CD14-positive monocyte (primary cell): Measurements from ENCODE around the gene COX5A. TPM values are rescaled to one million over a fixed set of nuclear protein-coding genes. Genes with fewer than 3 reads are reported as not detected.

Source experiments
- DNase-seq, 3 donors: peaks; one replicate each; pipeline ENCODE4 v3.0.0-alpha.2; 2011 to 2022
- H2AFZ ChIP-seq: 2 replicates; pipeline ENCODE4 v1.6.0; 2012; ENCODE audit warnings: mild to moderate bottlenecking, low read depth, low read length, inconsistent platforms; ENCODE audit not compliant: insufficient read depth, poor library complexity, severe bottlenecking
- H3K27ac ChIP-seq, 2 donors: 1 replicate in 1 of 2; 2 replicates in 1 of 2; pipeline ENCODE4 v1.5.1; 2012 to 2013; ENCODE audit warnings: low read length in 2 of 2, control low read depth in 1 of 2, inconsistent platforms in 1 of 2, low read depth in 1 of 2, mild to moderate bottlenecking in 1 of 2
- H3K27me3 ChIP-seq, 2 donors: one replicate each; pipeline versions ENCODE4 v1.6.0 to v1.6.1; 2011 to 2013; ENCODE audit warnings: low read length in 2 of 2; ENCODE audit not compliant: control insufficient read depth in 2 of 2, insufficient read depth in 2 of 2
- H3K36me3 ChIP-seq, 2 donors: replicated peaks in 1 of 2; 1 replicate in 1 of 2; 2 replicates in 1 of 2; pipeline versions ENCODE4 v1.5.1 to v1.6.1; 2012 to 2013; ENCODE audit warnings: low read length in 2 of 2, control low read depth in 1 of 2, inconsistent platforms in 1 of 2, mild to moderate bottlenecking in 1 of 2; ENCODE audit not compliant: insufficient read depth in 2 of 2, control insufficient read depth in 1 of 2
- H3K4me1 ChIP-seq, 2 donors: 1 replicate in 1 of 2; 2 replicates in 1 of 2; pipeline versions ENCODE4 v1.5.1 to v1.6.1; 2012 to 2013; ENCODE audit warnings: low read length in 2 of 2, control low read depth in 1 of 2, inconsistent platforms in 1 of 2, mild to moderate bottlenecking in 1 of 2, moderate library complexity in 1 of 2; ENCODE audit not compliant: insufficient read depth in 2 of 2, control insufficient read depth in 1 of 2
- H3K4me2 ChIP-seq: replicated peaks from 2 replicates; pipeline ENCODE3; 2012; ENCODE audit warnings: low read length, moderate library complexity, mild to moderate bottlenecking; ENCODE audit not compliant: poor library complexity, severe bottlenecking; ENCODE audit errors: extremely low read depth
- H3K4me3 ChIP-seq, 3 experiments: fragments of 200-600 bp in 1 of 3; sonication (generic) in 1 of 3; replicated peaks in 1 of 3; 1 replicate in 2 of 3; 2 replicates in 1 of 3; pipeline ENCODE4 v1.5.1; 2011 to 2013; ENCODE audit warnings: low read length in 3 of 3, mild to moderate bottlenecking in 3 of 3, control low read depth in 2 of 3, low read depth in 2 of 3, inconsistent platforms in 1 of 3, moderate library complexity in 1 of 3
- H3K79me2 ChIP-seq: 2 replicates; pipeline ENCODE4 v1.6.0; 2012; ENCODE audit warnings: mild to moderate bottlenecking, control low read depth, inconsistent platforms, low read length, moderate library complexity; ENCODE audit not compliant: insufficient read depth
- H3K9ac ChIP-seq: 2 replicates; pipeline ENCODE4 v1.6.0; 2017; ENCODE audit warnings: low read length, mild to moderate bottlenecking; ENCODE audit not compliant: insufficient read depth, poor library complexity, severe bottlenecking
- H3K9me3 ChIP-seq, 2 donors: replicated peaks in 1 of 2; 1 replicate in 1 of 2; 2 replicates in 1 of 2; pipeline versions ENCODE4 v1.5.1 to v1.6.1; 2012 to 2013; ENCODE audit warnings: low read length in 2 of 2, control low read depth in 1 of 2; ENCODE audit not compliant: control insufficient read depth in 1 of 2, insufficient read depth in 1 of 2
- H4K20me1 ChIP-seq: 2 replicates; pipeline ENCODE4 v1.6.0; 2012; ENCODE audit warnings: mild to moderate bottlenecking, low read length, control low read depth, moderate library complexity; ENCODE audit not compliant: insufficient read depth
- H3K27ac Mint-ChIP-seq, 7 donors: one replicate each; pipeline ENCODE4 v1.8.0; 2020; ENCODE audit warnings: mild to moderate bottlenecking in 7 of 7, mixed read lengths in 7 of 7, moderate library complexity in 6 of 7, inconsistent platforms in 2 of 7
- H3K27me3 Mint-ChIP-seq, 3 donors: one replicate each; pipeline ENCODE4 v1.8.0; 2021 to 2022; ENCODE audit warnings: low read depth in 3 of 3, mild to moderate bottlenecking in 3 of 3, mixed read lengths in 3 of 3, moderate library complexity in 3 of 3, inconsistent platforms in 1 of 3
- H3K36me3 Mint-ChIP-seq, 2 donors: one replicate each; pipeline ENCODE4 v1.8.0; 2020; ENCODE audit warnings: mixed read lengths in 2 of 2, inconsistent platforms in 1 of 2, mild to moderate bottlenecking in 1 of 2
- H3K4me1 Mint-ChIP-seq: one replicate; pipeline ENCODE4 v1.8.0; 2020; ENCODE audit warnings: mild to moderate bottlenecking, mixed read lengths
- H3K4me3 Mint-ChIP-seq, 2 donors: one replicate each; pipeline ENCODE4 v1.8.0; 2020; ENCODE audit warnings: mild to moderate bottlenecking in 2 of 2, mixed read lengths in 2 of 2, moderate library complexity in 1 of 2
- H3K9me3 Mint-ChIP-seq, 7 donors: one replicate each; pipeline ENCODE4 v1.8.0; 2020 to 2022; ENCODE audit warnings: mixed read lengths in 7 of 7, mild to moderate bottlenecking in 6 of 7, moderate library complexity in 6 of 7, inconsistent platforms in 2 of 7
- CTCF ChIP-seq: fragments of 200-600 bp; IDR thresholded peaks from one replicate; pipeline ENCODE4 v1.8.0; 2022; ENCODE audit warnings: antibody characterized with exemption, mild to moderate bottlenecking
- WGBS: methylation state at CpG from one replicate; pipeline ENCODE4 v1.1.5; 2013; ENCODE audit warnings: missing lambda C conversion rate; ENCODE audit not compliant: insufficient coverage; 5-methylcytosine and 5-hydroxymethylcytosine counted together
- intact Hi-C, 2 donors: fragments of 100-400 bp; cut with micrococcal nuclease; formaldehyde crosslinking; loops; one replicate each; pipeline versions ENCODE4 v1.15.0 to v1.15.1; 2023
- polyA plus RNA-seq, 3 donors: library from polyadenylated mRNA; depleted of rRNA in 1 of 3; unstranded in 2 of 3; stranded (reverse) in 1 of 3; fragments of 300-500 nt in 2 of 3; fragments of >200 nt in 1 of 3; fragmentation: Illumina TruSeq in 2 of 3; gene quantifications; 1 replicate in 2 of 3; 2 replicates in 1 of 3; pipeline ENCODE4 v1.2.3, GENCODE V29; 2012 to 2021

Gene COX5A
- polyA plus RNA-seq, 3 donors, result 127 to 498 (median 434) TPM

- H3K79me2 ChIP-seq, result no peaks in the 10 kb centered on the region
- Mint-ChIP-seq H3K27me3 (no peaks in the 10 kb centered on the region), H3K4me3 (no peak overlapping the region), H3K4me1 (peaks cover 13% of the 10 kb centered on the region), H3K27ac (peak overlapping the region in 2 of 7 donors; percentile 13 to 50), H3K9me3 (no peaks in the 10 kb centered on the region), H3K36me3 (peaks cover 43 to 55% of the 10 kb centered on the region in 2 donors)
- H3K9me3 ChIP-seq, result no peaks in the 10 kb centered on the region
- no peak overlapping the region for H3K27ac ChIP-seq
- peaks cover 10% of the 10 kb centered on the region for H4K20me1 ChIP-seq
- no peak overlapping the region for H2AFZ ChIP-seq
- H3K4me2 ChIP-seq, result no peak overlapping the region
- DNase-seq, result no peak
- 79% methylated on average over 6 of the region's 6 CpGs for WGBS
- H3K9ac ChIP-seq, result no peak overlapping the region
- no peaks in the 10 kb centered on the region for H3K27me3 ChIP-seq
- H3K4me3 ChIP-seq, result no peak overlapping the region
- peaks cover 4 to 5% of the 10 kb centered on the region in 2 donors for H3K4me1 ChIP-seq
- intact Hi-C loops, result no loop called here
- H3K36me3 ChIP-seq, result peaks cover 45 to 70% of the 10 kb centered on the region in 2 donors
- no peak for TF ChIP-seq CTCF
Measured at GRCh38 chr15:74897300-74897701, 40.6 kb downstream of the COX5A start.

- Histone ChIP-seq H3K9me3 (no peaks in the 10 kb centered on the region), H3K4me3 (no peak overlapping the region), H3K9ac (no peak overlapping the region), H3K79me2 (no peaks in the 10 kb centered on the region), H3K36me3 (peaks cover 45 to 64% of the 10 kb centered on the region in 2 donors), H3K27ac (no peak overlapping the region), H3K4me2 (no peak overlapping the region), H3K27me3 (no peaks in the 10 kb centered on the region), H4K20me1 (peaks cover 5% of the 10 kb centered on the region), H3K4me1 (peaks cover under 1% of the 10 kb centered on the region in 2 donors), H2AFZ (no peak overlapping the region)
- Mint-ChIP-seq H3K36me3 (peaks cover 41 to 54% of the 10 kb centered on the region in 2 donors), H3K4me1 (peaks cover 6% of the 10 kb centered on the region), H3K9me3 (no peaks in the 10 kb centered on the region), H3K4me3 (no peak overlapping the region), H3K27ac (no peak overlapping the region), H3K27me3 (peaks cover 0 to 1% (median 0%) of the 10 kb centered on the region in 3 donors)
- no peak for DNase-seq
- TF ChIP-seq CTCF, result no peak
- WGBS, result 100% methylated on average over 2 of the region's 3 CpGs
- intact Hi-C loops, result no loop called here
Measured at GRCh38 chr15:74896316-74896715, 41.6 kb downstream of the COX5A start.
